ENCODE results near the gene RBM34. TPM values are rescaled to one million over a fixed set of nuclear protein-coding genes. Genes with fewer than 3 reads are reported as not detected.
"Not testable (repeated sequence)": the region's sequence is repeated elsewhere in the genome, so short reads cannot be mapped to it uniquely, and the experiment has no call there.

RBM34 gene
- 10 to 100 TPM; 68.7 to 88.6 (median 82.6) TPM for polyA plus RNA-seq (ENCODE audit: insufficient read length in 4 of 4)

GRCh38 chr1:235160957-235161684, at the start of gene RBM34:
Gene RBM34, minus strand, starts transcription at chr1:235161250. Its CDS starts 24 bp downstream, at chr1:235161226.
- peak; percentile 80 to 89 (median 83) for DNase-seq (ENCODE audit: low read depth in 4 of 4, low spot score in 3 of 4)

- DNase-seq (ENCODE audit: low read depth in 4 of 4, low spot score in 3 of 4): no peak
Measured at GRCh38 chr1:235207209-235207565, 46.1 kb upstream of the RBM34 start.

GRCh38 chr1:235206533-235207208, 45.6 kb upstream of the RBM34 start:
- DNase-seq (ENCODE audit: low read depth in 4 of 4, low spot score in 3 of 4): no peak

- no peak for DNase-seq (ENCODE audit: low read depth in 4 of 4, low spot score in 3 of 4)
Measured at GRCh38 chr1:235205687-235206086, 44.6 kb upstream of the RBM34 start.

- no peak for DNase-seq (ENCODE audit: low read depth in 4 of 4, low spot score in 3 of 4)
Measured at GRCh38 chr1:235203428-235203827, 42.4 kb upstream of the RBM34 start.

- not testable (repeated sequence) for DNase-seq (ENCODE audit: low read depth in 4 of 4, low spot score in 3 of 4)
Measured at GRCh38 chr1:235202447-235202846, 41.4 kb upstream of the RBM34 start.

- peak in 1 of 4 donors; percentile 1 for DNase-seq (ENCODE audit: low read depth in 4 of 4, low spot score in 3 of 4)
Measured at GRCh38 chr1:235199441-235199840, 38.4 kb upstream of the RBM34 start.

- DNase-seq (ENCODE audit: low read depth in 4 of 4, low spot score in 3 of 4): no peak
Measured at GRCh38 chr1:235190431-235190830, 29.4 kb upstream of the RBM34 start.

- no peak for DNase-seq (ENCODE audit: low read depth in 4 of 4, low spot score in 3 of 4)
Measured at GRCh38 chr1:235187316-235187715, 26.3 kb upstream of the RBM34 start.

- DNase-seq (ENCODE audit: low read depth in 4 of 4, low spot score in 3 of 4): no peak
Measured at GRCh38 chr1:235181561-235182245, 20.7 kb upstream of the RBM34 start.

- no peak for DNase-seq (ENCODE audit: low read depth in 4 of 4, low spot score in 3 of 4)
Measured at GRCh38 chr1:235180916-235181460, 19.9 kb upstream of the RBM34 start.

- DNase-seq (ENCODE audit: low read depth in 4 of 4, low spot score in 3 of 4): no peak
Measured at GRCh38 chr1:235176486-235176885, 15.4 kb upstream of the RBM34 start.

GRCh38 chr1:235169986-235170385, 8.9 kb upstream of the RBM34 start:
- no peak for DNase-seq (ENCODE audit: low read depth in 4 of 4, low spot score in 3 of 4)

GRCh38 chr1:235168375-235168774, 7.3 kb upstream of the RBM34 start:
- DNase-seq (ENCODE audit: low read depth in 4 of 4, low spot score in 3 of 4): no peak

- DNase-seq (ENCODE audit: low read depth in 4 of 4, low spot score in 3 of 4): no peak
Measured at GRCh38 chr1:235161685-235162327, 756 bp upstream of the RBM34 start.

GRCh38 chr1:235160383-235160956, 580 bp downstream of the RBM34 start:
- DNase-seq (ENCODE audit: low read depth in 4 of 4, low spot score in 3 of 4): peak in 1 of 4 donors; percentile 18

- DNase-seq (ENCODE audit: low read depth in 4 of 4, low spot score in 3 of 4): not testable (repeated sequence)
Measured at GRCh38 chr1:235159930-235160329, 1.1 kb downstream of the RBM34 start.

GRCh38 chr1:235159284-235159683, 1.8 kb downstream of the RBM34 start:
- not testable (repeated sequence) for DNase-seq (ENCODE audit: low read depth in 4 of 4, low spot score in 3 of 4)

GRCh38 chr1:235158680-235159079, 2.4 kb downstream of the RBM34 start:
- no peak for DNase-seq (ENCODE audit: low read depth in 4 of 4, low spot score in 3 of 4)

- no peak for DNase-seq (ENCODE audit: low read depth in 4 of 4, low spot score in 3 of 4)
Measured at GRCh38 chr1:235157150-235157549, 3.9 kb downstream of the RBM34 start.
